Measurements from ENCODE around the gene MAPK1. TPM values are rescaled to one million over a fixed set of nuclear protein-coding genes. Genes with fewer than 3 reads are reported as not detected.
A peak's percentile ranks its signal among the peaks of the same experiment; 100 is the strongest.

The MAPK1 gene
- total RNA-seq, 1 donor from 2014 or later, result 112 TPM

GRCh38 chr22:21739828-21740377, 127.5 kb downstream of the MAPK1 start:
- Mint-ChIP-seq H3K4me3 (no peak overlapping the region), H3K27me3 (peaks cover 12% of the 10 kb centered on the region), H3K27ac (no peak overlapping the region), H3K36me3 (no peaks in the 10 kb centered on the region), H3K9me3 (no peaks in the 10 kb centered on the region), H3K4me1 (ENCODE audit: unreplicated experiment) (peaks cover 5% of the 10 kb centered on the region)
- no peak for TF ChIP-seq CTCF (conservative IDR thresholded peaks at IDR 0.05)
- no peak for DNase-seq (ENCODE audit: extremely low spot score, unreplicated experiment)

GRCh38 chr22:21738966-21739365, 128.5 kb downstream of the MAPK1 start:
- Mint-ChIP-seq H3K27me3 (peaks cover 12% of the 10 kb centered on the region), H3K9me3 (no peaks in the 10 kb centered on the region), H3K4me1 (ENCODE audit: unreplicated experiment) (peaks cover 7% of the 10 kb centered on the region), H3K27ac (no peak overlapping the region), H3K36me3 (no peaks in the 10 kb centered on the region), H3K4me3 (no peak overlapping the region)
- TF ChIP-seq CTCF (conservative IDR thresholded peaks at IDR 0.05), result no peak
- no peak for DNase-seq (ENCODE audit: extremely low spot score, unreplicated experiment)

GRCh38 chr22:21738081-21738480, 129.4 kb downstream of the MAPK1 start:
- TF ChIP-seq CTCF (conservative IDR thresholded peaks at IDR 0.05), result no peak
- Mint-ChIP-seq H3K4me1 (ENCODE audit: unreplicated experiment) (peaks cover 6% of the 10 kb centered on the region), H3K9me3 (no peaks in the 10 kb centered on the region), H3K27me3 (peaks cover 12% of the 10 kb centered on the region), H3K27ac (no peak overlapping the region), H3K4me3 (no peak overlapping the region), H3K36me3 (no peaks in the 10 kb centered on the region)
- DNase-seq (ENCODE audit: extremely low spot score, unreplicated experiment), result no peak

- peaks cover 6% of the 10 kb centered on the region for H3K4me1 Mint-ChIP-seq (ENCODE audit: unreplicated experiment)
- H3K36me3 Mint-ChIP-seq, result no peaks in the 10 kb centered on the region
- no peaks in the 10 kb centered on the region for H3K9me3 Mint-ChIP-seq
- H3K27ac Mint-ChIP-seq, result no peak overlapping the region
- TF ChIP-seq CTCF (conservative IDR thresholded peaks at IDR 0.05), result no peak
- H3K4me3 Mint-ChIP-seq, result no peak overlapping the region
- H3K27me3 Mint-ChIP-seq, result peaks cover 11% of the 10 kb centered on the region
- DNase-seq (ENCODE audit: extremely low spot score, unreplicated experiment), result no peak
Observed at GRCh38 chr22:21736948-21737347, 130.5 kb downstream of the MAPK1 start.

GRCh38 chr22:21736084-21736642, 131.3 kb downstream of the MAPK1 start:
- no peak for DNase-seq (ENCODE audit: extremely low spot score, unreplicated experiment)
- TF ChIP-seq CTCF (conservative IDR thresholded peaks at IDR 0.05), result no peak
- Mint-ChIP-seq H3K4me3 (peak overlapping the region; percentile 51), H3K36me3 (no peaks in the 10 kb centered on the region), H3K4me1 (ENCODE audit: unreplicated experiment) (peaks cover 6% of the 10 kb centered on the region), H3K9me3 (no peaks in the 10 kb centered on the region), H3K27ac (no peak overlapping the region), H3K27me3 (peaks cover 9% of the 10 kb centered on the region)
